OCI-LY3 (cell line): ENCODE results near the gene SMG1.

Experiments used
- H2AFZ ChIP-seq: fragments of 200-600, 300-600 bp; shearing (Covaris generic); 2 replicates; pipeline ENCODE4 v1.6.0; 2014; ENCODE audit warnings: antibody characterized with exemption, low read depth, low read length
- H3K27ac ChIP-seq: fragments of 200-600, 300-600 bp; sonication (generic); 2 replicates; pipeline ENCODE4 v1.5.1; 2014; ENCODE audit warnings: mild to moderate bottlenecking, low read length, moderate library complexity, mixed read lengths
- H3K27me3 ChIP-seq: fragments of 200-600, 300-600 bp; sonication (generic); 2 replicates; pipeline ENCODE4 v1.6.1; 2014; ENCODE audit warnings: low read depth, low read length, mixed read lengths
- H3K36me3 ChIP-seq: fragments of 200-600, 300-600 bp; sonication (generic); replicated peaks from 2 replicates; pipeline ENCODE3; 2014; ENCODE audit warnings: low read depth, low read length, mixed read lengths
- H3K4me1 ChIP-seq: fragments of 300-600, 200-600 bp; sonication (generic); 2 replicates; pipeline ENCODE4 v1.6.1; 2014; ENCODE audit warnings: low read length, mixed read lengths
- H3K4me2 ChIP-seq: fragments of 200-600, 300-600 bp; sonication (generic); 2 replicates; pipeline ENCODE4 v1.6.1; 2014; ENCODE audit warnings: low read length, mixed read lengths
- H3K4me3 ChIP-seq: fragments of 300-600, 200-600 bp; sonication (generic); 2 replicates; pipeline ENCODE4 v1.5.1; 2014; ENCODE audit warnings: antibody characterized with exemption, mild to moderate bottlenecking, low read length, moderate library complexity
- H3K79me2 ChIP-seq: fragments of 300-600, 200-600 bp; shearing (Covaris generic); 2 replicates; pipeline ENCODE4 v1.6.1; 2014; ENCODE audit warnings: mild to moderate bottlenecking, low read length, mixed read lengths
- H3K9ac ChIP-seq: fragments of 300-600, 200-600 bp; shearing (Covaris generic); 2 replicates; pipeline ENCODE4 v1.6.0; 2014; ENCODE audit warnings: mild to moderate bottlenecking, low read length, moderate library complexity
- H3K9me3 ChIP-seq: fragments of 200-600, 300-600 bp; shearing (Covaris generic); 2 replicates; pipeline ENCODE4 v1.6.1; 2014; ENCODE audit warnings: low read length, mixed read lengths; ENCODE audit not compliant: insufficient read depth
- H4K20me1 ChIP-seq: fragments of 200-600, 300-600 bp; sonication (generic); 2 replicates; pipeline ENCODE4 v1.6.1; 2016; ENCODE audit warnings: low read length, mixed read lengths; ENCODE audit not compliant: insufficient read depth
- EZH2phosphoT487 ChIP-seq: fragments of 200-600 bp; shearing (Covaris generic); IDR thresholded peaks from 2 replicates; pipeline ENCODE4 v1.6.1; 2018; ENCODE audit warnings: antibody characterized with exemption, mixed run types, low read depth
- TF ChIP-seq, protein P1 (sequence below): fragments of 200-600, 300-600 bp; sonication (generic); IDR thresholded peaks from 2 replicates; pipeline ENCODE4 v1.5.1; 2014; ENCODE audit warnings: antibody characterized with exemption, low read length, low read depth

SMG1 gene

GRCh38 chr16:18834864-18835263 is 91.3 kb downstream of the SMG1 start:
- H2AFZ ChIP-seq = no peak overlapping the region

DNA sequence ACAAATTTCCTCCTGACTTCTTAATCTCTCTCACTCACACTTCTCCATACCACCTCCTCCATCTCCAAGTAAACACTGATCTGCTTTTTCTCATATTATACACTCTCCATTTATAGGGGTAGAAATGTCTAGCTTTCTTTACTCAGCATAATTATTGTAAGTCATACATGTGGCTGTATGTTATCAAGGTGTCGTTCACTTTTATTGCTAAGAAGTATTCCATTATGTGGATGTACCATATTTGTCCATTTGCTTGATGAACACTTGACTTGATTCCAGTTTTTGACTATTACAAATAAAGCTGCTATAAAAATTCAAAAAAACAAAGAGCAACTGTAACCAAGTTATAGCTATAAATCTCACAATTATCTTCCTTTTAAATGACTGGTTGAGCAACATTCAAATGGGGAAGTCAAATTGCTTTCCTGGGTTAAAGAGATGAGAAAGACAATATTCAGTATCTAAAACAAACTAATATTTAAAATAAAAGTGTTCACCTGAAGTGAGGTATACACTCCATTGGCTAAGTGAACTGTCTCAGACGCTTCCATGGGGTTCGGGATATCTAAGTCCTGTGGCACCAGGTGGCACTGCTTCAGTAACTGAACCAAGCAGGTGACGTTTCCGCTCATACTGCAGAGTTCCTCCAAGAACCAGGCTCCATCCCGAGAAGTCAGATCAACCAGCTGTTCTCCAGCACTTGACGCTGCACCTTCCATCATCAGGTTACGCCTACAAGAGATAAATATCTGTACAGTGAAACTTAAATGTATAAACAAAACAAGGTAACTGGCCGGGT is 92.3 kb downstream of the SMG1 start:
- Histone ChIP-seq H3K9ac (no peak overlapping the region), H3K4me2 (no peak overlapping the region), H3K79me2 (no peaks in the 10 kb centered on the region), H3K27ac (no peak overlapping the region), H3K4me1 (no peaks in the 10 kb centered on the region), H3K36me3 (peaks cover 85% of the 10 kb centered on the region), H3K4me3 (no peak overlapping the region), H4K20me1 (no peaks in the 10 kb centered on the region), H3K27me3 (no peaks in the 10 kb centered on the region), H3K9me3 (no peaks in the 10 kb centered on the region), H2AFZ (no peak overlapping the region)
- TF ChIP-seq EZH2phosphoT487 = no peak

More at GRCh38 chr16:18834864-18835263, 91.3 kb downstream of the SMG1 start:
- no peak for TF ChIP-seq EZH2phosphoT487
- TF ChIP-seq, protein P1, sequence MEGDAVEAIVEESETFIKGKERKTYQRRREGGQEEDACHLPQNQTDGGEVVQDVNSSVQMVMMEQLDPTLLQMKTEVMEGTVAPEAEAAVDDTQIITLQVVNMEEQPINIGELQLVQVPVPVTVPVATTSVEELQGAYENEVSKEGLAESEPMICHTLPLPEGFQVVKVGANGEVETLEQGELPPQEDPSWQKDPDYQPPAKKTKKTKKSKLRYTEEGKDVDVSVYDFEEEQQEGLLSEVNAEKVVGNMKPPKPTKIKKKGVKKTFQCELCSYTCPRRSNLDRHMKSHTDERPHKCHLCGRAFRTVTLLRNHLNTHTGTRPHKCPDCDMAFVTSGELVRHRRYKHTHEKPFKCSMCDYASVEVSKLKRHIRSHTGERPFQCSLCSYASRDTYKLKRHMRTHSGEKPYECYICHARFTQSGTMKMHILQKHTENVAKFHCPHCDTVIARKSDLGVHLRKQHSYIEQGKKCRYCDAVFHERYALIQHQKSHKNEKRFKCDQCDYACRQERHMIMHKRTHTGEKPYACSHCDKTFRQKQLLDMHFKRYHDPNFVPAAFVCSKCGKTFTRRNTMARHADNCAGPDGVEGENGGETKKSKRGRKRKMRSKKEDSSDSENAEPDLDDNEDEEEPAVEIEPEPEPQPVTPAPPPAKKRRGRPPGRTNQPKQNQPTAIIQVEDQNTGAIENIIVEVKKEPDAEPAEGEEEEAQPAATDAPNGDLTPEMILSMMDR = no peak
- Histone ChIP-seq H3K27me3 (no peaks in the 10 kb centered on the region), H3K4me3 (no peak overlapping the region), H3K9ac (no peak overlapping the region), H3K4me2 (no peak overlapping the region), H3K4me1 (no peaks in the 10 kb centered on the region), H3K36me3 (peaks cover 81% of the 10 kb centered on the region), H3K9me3 (no peaks in the 10 kb centered on the region), H3K27ac (no peak overlapping the region), H4K20me1 (no peaks in the 10 kb centered on the region), H3K79me2 (no peaks in the 10 kb centered on the region)

DNA sequence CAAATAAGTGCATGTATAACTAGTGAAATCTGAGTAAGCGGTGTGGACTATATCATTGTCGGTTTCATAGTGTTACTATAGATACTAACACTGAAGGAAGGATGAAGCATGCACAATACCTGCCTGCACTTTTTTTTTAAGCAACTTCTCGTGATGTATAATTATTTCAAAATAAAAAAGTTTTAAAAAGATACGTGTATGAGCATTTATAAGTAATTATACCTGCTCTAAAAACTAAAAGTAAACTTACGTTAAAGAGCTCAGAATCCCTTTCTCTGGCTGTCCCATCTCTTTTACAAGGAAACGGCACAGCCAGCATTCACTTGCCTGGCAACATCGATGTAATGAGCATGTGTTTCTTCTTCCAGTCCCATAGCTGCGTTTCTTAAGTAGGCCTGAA is 93.6 kb downstream of the SMG1 start:
- Histone ChIP-seq H3K27ac (no peak overlapping the region), H2AFZ (no peak overlapping the region), H3K4me2 (no peak overlapping the region), H3K36me3 (peaks cover 83% of the 10 kb centered on the region), H3K9me3 (no peaks in the 10 kb centered on the region), H4K20me1 (no peaks in the 10 kb centered on the region), H3K4me1 (no peaks in the 10 kb centered on the region), H3K79me2 (no peaks in the 10 kb centered on the region), H3K27me3 (no peaks in the 10 kb centered on the region), H3K9ac (no peak overlapping the region), H3K4me3 (no peak overlapping the region)
- no peak for TF ChIP-seq EZH2phosphoT487
- TF ChIP-seq, protein P1 = no peak

GRCh38 chr16:18832006-18832405 is 94.2 kb downstream of the SMG1 start:
- H3K9ac ChIP-seq = no peak overlapping the region
- no peaks in the 10 kb centered on the region for H3K79me2 ChIP-seq
- H3K4me1 ChIP-seq = no peaks in the 10 kb centered on the region

More at GRCh38 chr16:18832006-18832405, 94.2 kb downstream of the SMG1 start:
- no peak overlapping the region for H3K4me3 ChIP-seq
- no peaks in the 10 kb centered on the region for H3K27me3 ChIP-seq
- H3K9me3 ChIP-seq = no peaks in the 10 kb centered on the region
- no peak overlapping the region for H3K27ac ChIP-seq
- H3K4me2 ChIP-seq = no peak overlapping the region
- no peak for TF ChIP-seq EZH2phosphoT487
- TF ChIP-seq, protein P1 = no peak
- peaks cover 77% of the 10 kb centered on the region for H3K36me3 ChIP-seq
- H2AFZ ChIP-seq = no peak overlapping the region
- H4K20me1 ChIP-seq = no peaks in the 10 kb centered on the region
